HG03575 (cell line): ENCODE results near the gene BMP4.

ENCODE experiments used
- ATAC-seq: cut with Tn5 transposase; IDR thresholded peaks from one replicate; pipeline ENCODE4 v1.9.1; 2021; ENCODE audit not compliant: unreplicated experiment, insufficient number of reproducible peaks, low FRiP score; ENCODE audit errors: extremely low read depth

BMP4 gene

DNA sequence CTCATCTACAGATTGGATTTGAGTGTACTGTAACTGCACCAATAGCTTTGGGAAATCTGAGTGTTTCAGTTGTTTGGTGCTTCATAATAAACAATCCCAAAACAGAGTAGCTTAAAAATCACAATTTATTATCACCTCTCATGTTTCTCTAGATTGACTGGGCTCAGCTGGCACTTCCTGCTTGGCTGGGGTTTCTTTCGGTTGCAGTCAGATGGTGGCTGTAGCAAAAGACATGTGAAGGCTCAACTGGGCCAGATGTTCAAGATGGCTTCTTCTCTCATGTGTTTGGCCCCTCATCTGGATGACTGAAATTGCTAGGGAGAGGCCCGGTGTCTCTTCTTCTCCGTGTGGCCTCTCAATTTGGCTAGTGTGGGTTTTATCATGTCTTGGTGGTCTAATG lies 12.1 kb upstream of the BMP4 start:
- no peak for ATAC-seq

DNA sequence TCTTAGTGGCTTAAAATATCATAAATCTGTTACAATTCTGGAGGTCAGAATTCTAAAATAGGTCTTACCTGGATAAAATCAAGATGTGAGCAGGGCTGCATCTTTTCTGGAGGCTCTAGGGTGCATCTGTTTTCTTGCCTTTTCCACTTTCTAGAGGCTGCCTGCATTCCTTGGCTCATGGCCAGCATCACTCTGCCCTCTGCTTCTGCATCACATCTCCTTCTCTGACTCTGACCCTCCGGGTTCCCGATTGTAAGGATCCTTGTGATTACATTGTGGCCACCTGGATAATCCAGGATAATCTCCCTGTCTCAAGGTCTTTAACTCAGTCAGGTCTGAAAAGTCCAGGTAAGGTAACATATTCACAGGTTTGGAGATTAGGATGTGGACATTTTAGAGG lies 11.0 kb upstream of the BMP4 start:
- no peak for ATAC-seq

DNA sequence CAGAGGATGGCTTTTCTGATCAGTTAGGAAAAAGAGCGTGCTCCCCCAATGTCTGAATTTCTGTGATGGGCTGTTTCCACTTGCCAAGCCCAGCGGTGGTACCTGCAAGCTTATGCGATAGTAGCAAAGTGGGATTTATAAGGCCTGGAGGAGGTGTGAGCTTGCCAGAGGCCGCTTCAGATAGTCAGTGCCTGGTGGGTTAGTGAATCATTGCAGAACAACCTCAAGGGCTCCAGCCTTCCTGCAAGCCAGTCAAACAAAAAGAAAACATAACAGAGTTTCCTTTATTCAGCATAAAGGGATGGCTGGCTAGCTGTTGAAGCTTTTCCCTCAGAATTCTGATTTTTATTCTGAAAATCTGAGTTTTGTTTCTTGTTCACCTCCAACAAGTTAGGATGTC lies 7.6 kb upstream of the BMP4 start:
- no peak for ATAC-seq

DNA sequence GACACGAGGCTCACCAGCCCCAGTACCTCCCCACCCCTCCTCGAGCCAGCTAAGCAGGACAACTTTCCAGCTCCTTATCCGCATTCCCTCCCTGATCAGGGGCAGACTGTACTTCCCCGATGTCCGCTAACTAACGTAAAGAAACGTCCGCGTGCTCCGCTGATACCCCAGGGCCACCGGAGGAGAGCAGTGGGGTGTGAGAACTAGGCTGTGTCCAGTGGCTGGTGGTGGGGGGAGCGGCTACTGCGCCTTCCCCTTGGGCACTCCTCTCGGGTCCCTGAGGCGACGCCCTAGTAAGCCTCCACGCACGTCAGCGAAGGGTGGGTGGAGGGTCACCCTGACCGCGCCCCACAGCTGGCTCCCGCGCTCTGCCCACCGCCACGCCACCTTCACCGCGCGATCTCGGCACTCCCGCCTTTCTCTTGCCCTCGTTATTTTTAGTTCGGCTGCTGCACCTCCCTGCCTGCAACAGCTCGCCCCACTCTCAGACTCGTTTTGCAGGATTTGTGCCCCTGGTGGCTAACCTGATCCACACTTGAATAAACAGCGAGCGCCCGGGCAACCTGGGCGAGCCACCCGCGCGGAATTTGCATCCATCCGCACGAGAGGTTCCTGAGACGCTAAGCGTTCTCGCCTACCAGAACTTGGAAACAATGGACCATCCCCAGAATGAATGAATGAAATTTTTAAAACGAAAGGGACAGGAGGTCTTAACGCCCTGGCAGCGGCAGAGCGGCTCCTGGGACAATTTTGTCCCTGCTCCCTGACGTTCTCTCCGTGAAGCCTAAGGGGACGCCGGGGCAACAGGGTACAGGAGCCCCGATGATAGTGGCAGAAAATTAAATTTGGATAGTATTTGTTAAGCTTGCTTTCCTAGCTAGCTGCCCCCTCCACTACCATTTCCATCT lies 6.9 kb upstream of the BMP4 start:
- no peak for ATAC-seq

DNA sequence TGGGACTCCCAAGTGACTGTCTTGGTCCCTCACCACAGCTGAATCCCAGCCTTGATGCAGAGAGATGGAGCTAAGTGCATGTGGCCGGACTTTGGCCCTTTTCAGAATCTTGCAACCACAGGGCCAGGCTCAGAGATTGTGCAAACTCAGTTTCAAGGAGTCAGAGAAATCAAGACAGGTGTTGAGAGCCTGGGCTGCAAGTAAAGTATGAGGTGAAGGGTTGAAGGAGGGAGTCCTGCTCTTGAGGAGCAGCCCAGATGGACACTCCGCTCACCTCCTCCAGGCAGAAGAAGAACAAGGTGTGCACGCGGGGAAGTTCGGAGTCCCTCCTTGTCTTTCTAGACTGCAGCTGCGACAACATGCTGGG lies 6.3 kb upstream of the BMP4 start:
- no peak for ATAC-seq

DNA sequence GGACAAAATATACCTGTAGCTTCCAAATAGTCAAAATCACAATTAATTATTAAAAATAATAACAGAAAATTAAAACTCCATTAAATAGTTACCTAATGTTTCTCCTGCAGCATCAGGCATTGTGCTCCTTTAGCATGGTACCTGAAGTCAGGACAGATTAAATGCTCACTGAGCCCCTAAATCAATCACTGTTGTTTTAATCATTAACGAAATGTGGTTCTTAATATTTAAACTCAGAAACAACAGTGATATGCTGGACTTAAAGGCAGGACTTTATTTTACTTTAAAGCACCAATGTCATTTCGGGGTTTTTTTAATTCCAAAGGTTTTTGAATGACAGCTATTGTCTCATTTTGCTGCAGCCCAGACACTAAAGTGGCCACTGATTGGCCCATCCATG lies 2.0 kb upstream of the BMP4 start:
- ATAC-seq, result no peak

DNA sequence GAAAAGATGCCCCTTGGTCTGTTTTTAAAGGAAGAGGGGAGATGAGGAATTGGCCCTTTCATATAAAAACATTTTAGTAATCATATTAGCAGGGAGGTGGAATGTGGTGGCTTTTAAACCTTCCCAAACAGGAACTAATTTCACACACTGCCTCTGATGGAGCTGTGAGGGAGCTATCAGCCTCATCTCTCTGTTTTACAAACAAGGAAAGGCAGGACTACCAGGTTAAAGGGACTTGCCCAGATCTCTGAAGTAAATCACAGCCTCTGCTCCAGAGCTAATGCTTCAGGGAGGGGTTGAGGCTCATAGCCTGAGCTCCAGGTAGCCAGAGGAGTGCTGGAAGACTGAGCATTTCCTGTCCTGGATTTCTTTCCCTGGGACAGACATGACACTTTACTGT lies 1.1 kb upstream of the BMP4 start:
- no peak for ATAC-seq

DNA sequence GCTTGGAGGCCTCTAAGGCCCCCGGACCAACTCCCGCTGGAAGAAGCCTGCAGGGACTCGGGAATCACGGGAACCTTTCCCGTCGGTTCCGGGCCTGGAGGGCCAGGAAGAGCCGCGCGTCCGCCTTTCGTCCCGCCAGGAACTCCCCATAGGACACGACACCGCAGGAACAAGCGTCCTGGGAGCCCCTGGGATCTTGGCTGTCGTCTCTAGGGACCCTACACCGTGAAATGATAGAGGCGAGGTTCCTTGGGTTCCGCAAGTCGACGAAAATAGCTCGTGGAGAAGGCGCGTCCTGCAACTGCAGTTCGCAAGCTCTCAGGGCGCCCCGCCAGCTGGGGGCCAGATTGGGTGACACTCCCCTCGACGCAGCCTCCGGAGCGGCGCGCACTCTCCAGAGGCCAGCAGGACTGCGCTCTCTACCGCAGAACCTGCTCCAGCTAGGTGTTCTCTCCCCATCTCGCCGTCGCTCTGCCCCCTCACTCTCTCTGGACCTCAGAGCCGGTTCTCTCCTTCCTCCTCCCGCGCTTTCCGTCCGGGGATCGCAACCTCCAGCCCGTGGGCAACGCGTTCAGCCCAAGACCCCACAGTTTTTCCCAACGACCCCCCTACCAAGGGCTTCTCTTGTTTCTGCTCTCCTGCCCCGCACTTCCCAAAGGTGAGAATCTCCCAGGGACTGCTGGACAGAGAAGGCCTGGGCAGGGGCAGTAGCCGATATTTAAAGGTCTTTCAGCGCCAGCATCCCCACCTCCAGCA lies 776 bp downstream of the BMP4 start:
- no peak for ATAC-seq

DNA sequence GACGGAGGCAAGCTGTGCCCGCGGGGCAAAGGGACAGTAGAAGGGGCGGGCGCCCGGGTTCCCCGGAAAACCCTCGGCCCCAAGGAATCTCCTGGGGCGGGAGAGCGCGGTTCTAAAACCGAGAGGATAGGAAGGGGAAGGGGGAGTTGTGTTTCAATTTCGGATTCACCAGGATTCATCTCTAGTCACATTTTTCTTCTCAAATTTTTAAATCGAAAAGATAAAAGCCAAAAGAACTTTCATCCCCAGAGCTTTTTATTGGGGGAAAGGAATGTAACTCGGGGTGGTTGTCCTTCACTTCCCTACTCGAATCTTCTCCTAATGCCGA lies 1.4 kb downstream of the BMP4 start:
- no peak for ATAC-seq

DNA sequence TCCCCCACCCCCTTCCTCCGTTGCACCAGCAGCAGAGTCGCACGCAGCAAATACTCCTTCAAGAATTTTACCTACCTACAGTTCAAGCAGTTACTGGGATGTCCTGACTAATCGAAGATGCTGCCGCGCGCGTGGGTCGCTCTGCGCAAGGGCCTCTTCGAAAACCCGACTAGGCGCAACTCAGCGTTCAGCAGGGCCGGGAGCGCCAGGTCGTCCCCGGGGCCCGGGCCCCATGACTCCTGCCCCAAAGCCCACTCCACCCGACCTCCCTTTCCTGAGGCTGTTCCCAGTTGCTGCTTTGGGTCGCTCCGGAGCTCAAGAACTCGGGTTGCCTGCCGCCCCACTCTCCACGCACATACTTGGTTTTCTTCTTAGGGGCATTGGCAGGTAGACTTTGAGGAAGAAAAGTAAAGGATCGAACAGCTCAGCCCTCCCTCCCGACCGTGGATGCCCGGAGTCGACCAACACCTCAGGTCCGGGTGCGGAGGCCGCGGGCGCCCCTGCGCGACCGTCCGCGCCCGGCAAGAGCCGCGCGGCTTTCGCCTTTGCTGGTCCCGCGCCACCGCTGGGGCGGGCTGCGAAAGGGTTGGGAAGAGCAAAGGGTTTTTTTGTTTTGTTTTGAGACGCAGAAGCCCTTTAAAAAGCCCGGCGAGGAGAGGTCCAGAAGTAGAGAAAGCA lies 1.9 kb downstream of the BMP4 start:
- ATAC-seq, result no peak

DNA sequence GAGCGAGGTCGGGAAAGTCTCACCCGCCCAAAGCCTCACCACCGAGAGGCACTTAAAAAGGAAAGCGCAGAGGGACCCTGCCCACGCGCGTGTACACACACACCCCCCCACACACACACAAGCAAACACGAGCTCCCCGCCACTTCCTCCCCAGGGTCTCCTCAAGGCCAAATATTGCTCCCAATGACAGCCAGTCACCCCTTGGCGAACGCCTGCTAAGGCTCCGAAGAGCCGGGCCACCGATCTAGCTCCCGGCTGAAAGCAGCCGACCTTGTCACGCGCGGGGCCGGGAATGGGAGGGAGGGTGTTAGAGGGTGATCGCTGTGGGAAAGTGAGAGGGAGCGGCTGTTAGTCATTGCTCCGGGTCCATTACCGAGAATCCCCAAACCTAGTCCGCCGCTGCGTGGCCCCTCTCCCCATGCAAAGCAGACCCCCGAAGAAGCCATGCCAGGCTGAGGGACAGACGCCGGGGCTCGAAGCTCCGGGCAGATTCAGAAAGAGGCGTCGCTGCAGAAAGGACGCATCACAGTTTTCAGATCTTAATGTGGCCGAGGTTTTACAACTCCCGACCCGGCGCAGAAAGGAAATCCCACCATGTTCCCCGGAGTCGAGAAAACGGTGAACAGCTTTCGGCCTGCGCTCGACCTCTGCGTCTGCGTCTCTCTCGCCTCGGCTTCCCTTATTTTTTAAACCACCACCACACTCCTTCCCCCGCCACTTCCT lies 2.6 kb downstream of the BMP4 start:
- ATAC-seq, result no peak

DNA sequence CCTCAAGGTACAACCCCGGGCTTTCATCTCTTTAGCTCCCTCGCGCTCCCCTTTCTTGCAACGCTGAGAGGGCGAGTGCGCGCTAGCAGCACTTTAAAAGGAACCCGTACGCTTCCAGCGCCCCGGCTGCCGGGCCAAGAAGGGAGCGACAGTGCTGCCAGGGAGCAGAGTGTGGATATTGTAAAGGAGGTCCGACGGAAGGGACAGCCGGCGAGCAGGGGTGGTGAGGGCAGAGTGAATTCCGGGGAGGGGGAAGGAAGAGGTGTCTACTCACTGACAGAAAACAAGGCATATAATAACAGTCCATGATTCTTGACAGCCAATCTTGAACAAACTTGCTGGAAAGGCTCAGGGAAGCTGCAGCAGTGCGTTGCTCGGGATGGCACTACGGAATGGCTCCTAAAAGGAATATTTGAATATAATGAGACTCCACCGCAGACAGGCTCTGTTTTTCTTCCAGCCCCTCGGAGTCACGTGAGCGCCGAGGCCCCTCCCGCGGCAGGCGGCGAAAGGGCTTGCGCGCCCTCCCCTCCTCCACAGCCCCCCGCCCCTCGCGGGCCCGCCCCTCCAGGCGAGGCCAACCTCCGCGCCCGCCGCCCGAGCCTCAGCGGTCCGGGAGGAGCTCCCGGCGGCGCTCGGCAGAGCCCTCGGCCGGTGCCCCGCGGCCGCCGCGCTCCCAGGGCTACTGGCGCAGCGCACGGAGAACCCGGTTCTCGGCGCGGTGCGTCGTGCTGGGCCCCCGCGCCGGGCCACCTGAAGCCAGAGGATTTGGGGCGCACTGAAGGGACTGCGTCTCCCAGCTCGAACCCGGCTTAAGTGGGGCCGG lies 3.4 kb downstream of the BMP4 start:
- ATAC-seq, result no peak

DNA sequence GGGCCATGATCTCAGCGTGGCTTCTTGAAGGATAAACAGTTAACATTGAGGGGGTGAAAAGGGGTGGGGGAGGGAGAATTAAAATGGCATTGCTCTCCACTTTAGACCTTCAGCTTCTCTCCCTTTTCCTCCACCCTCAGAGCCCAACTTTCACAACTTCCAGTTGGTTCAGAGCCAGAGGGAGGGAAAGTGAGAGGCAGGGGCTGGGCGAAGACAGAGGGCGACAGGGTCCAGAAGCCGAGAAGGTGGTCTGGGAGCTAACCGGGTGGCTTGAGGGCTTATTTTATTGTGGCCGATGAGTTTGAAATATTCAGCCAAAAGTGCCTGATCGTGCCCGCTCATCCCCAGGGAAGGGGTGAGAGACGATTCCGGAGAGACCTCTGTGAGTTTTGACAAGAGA lies 4.1 kb downstream of the BMP4 start:
- ATAC-seq, result no peak

DNA sequence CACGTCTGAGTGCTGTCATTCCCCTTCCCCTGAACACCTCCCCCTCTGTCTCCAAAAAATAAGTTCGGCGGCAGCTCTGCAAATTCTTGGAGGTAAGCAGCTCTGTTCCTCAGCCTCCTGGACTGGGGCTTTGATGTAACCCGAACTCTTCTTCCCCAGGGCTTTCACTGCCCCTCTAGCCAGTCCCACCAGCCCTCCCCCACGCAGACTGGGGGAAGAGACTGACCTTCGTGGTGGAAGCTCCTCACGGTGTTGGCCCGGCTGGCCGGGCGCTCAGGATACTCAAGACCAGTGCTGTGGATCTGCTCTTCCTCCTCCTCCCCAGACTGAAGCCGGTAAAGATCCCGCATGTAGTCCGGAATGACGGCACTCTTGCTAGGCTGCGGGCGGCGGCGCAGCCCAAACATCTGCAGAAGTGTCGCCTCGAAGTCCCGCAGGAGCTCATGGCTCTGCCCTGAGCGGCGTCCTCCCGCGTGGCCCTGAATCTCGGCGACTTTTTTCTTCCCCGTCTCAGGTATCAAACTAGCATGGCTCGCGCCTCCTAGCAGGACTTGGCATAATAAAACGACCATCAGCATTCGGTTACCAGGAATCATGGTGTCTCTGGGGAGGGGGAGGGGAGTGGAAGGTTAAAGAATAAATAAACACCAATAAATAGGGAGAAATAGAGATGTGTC lies 4.9 kb downstream of the BMP4 start:
- ATAC-seq, result no peak

DNA sequence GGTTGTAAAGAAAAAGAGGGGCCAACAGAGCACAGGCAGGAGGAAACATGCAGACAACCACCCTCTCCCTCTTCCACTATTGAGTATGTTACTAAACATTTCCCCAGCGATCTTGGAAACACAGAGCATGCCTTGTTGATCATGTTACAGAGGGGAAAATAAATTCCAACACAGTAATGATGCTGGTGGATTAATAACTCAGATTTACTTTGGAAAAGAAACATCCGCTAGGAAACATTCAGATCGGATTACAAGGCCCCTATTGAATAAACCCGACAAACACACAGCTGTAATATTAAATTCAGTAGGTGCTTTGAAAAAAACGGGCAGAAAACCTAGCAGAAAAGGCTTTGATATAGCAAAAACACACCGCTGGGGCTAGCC lies 5.4 kb downstream of the BMP4 start:
- ATAC-seq, result no peak

DNA sequence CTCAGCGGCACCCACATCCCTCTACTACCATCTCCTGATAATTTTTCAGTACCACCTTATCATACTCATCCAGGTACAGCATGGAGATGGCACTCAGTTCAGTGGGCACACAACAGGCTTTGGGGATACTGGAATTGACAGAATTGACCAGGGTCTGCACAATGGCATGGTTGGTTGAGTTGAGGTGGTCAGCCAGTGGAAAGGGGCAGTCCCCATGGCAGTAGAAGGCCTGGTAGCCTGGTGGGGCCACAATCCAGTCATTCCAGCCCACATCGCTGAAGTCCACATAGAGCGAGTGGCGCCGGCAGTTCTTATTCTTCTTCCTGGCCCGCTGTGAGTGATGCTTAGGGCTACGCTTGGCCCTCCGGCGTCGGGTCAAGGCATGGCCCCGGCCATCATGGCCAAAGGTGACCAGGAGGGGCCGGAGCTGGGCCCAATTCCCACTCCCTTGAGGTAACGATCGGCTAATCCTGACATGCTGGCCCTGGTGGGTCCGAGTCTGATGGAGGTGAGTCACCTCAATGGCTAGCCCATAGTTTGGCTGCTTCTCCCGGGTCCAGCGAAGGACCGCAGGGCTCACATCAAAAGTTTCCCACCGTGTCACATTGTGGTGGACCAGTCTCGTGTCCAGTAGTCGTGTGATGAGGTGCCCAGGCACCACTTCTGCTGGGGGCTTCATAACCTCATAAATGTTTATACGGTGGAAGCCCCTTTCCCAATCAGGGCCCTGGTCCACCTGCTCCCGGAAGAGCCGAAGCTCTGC lies 6.4 kb downstream of the BMP4 start:
- ATAC-seq, result no peak

DNA sequence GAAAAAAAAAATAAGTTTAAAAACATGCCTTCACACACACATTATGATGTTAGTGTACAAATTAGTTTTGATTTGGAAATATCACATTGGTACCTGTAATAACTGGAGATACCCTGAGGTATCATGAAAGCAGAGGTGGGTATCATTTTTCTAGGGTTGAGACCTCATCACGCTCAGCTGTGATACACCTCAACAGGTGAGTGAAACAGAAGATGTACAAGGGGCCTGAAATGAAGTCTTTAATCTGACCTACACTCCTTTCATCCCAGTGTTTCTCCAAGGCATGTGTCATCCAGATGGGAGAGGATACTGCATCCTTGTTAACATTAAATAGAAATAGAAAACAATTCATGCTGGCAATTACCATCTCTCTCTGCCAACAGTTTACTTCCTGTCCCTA lies 7.4 kb downstream of the BMP4 start:
- ATAC-seq, result no peak
